Neural cell (in vitro differentiated cells): ENCODE data around the gene NRG2. TPM values are rescaled to one million over a fixed set of nuclear protein-coding genes. Genes with fewer than 3 reads are reported as not detected.

Source experiments
- H2AFZ ChIP-seq: fragments of 200-600, 300-800 bp; sonication (generic), shearing (Covaris generic); 2 replicates; pipeline ENCODE4 v1.6.0; 2014; ENCODE audit warnings: low read depth, mild to moderate bottlenecking, antibody characterized with exemption, low read length, moderate library complexity
- H3F3A ChIP-seq: fragments of 200-600 bp; shearing (Covaris generic); 2 replicates; pipeline ENCODE4 v1.6.1; 2016; ENCODE audit warnings: mild to moderate bottlenecking, moderate library complexity, mixed read lengths, antibody characterized with exemption, low read length; ENCODE audit not compliant: insufficient read depth, poor library complexity, severe bottlenecking
- H3K27ac ChIP-seq: fragments of 200-600, 300-800 bp; sonication (generic), shearing (Covaris generic); 2 replicates; pipeline ENCODE4 v1.5.1; 2014; ENCODE audit warnings: mild to moderate bottlenecking, low read length, moderate library complexity
- H3K27me3 ChIP-seq: fragments of 300-800, 200-600 bp; sonication (generic), shearing (Covaris generic); 2 replicates; pipeline ENCODE4 v1.6.0; 2014; ENCODE audit warnings: mild to moderate bottlenecking, low read depth, low read length, moderate library complexity; ENCODE audit not compliant: insufficient read depth
- H3K36me3 ChIP-seq: fragments of 300-800, 200-600 bp; sonication (generic), shearing (Covaris generic); 2 replicates; pipeline ENCODE4 v1.5.1; 2014; ENCODE audit warnings: mild to moderate bottlenecking, antibody characterized with exemption, low read length, moderate library complexity; ENCODE audit not compliant: insufficient read depth
- H3K4me2 ChIP-seq: fragments of 300-800, 200-600 bp; sonication (generic), shearing (Covaris generic); 2 replicates; pipeline ENCODE4 v1.6.0; 2014; ENCODE audit warnings: mild to moderate bottlenecking, low read length
- H3K4me3 ChIP-seq: fragments of 300-800, 200-600 bp; sonication (generic), shearing (Covaris generic); 2 replicates; pipeline ENCODE4 v1.5.1; 2014; ENCODE audit warnings: mild to moderate bottlenecking, low read length, moderate library complexity
- H3K79me2 ChIP-seq: fragments of 200-600 bp; shearing (Covaris generic); replicated peaks from 2 replicates; pipeline ENCODE4 v1.6.0; 2014; ENCODE audit warnings: mild to moderate bottlenecking, low read length, moderate library complexity; ENCODE audit not compliant: insufficient read depth
- H3K9ac ChIP-seq: fragments of 300-800, 200-600 bp; sonication (generic), shearing (Covaris generic); 2 replicates; pipeline ENCODE4 v1.6.1; 2016; ENCODE audit warnings: mild to moderate bottlenecking, low read length, mixed read lengths
- H3K9me2 ChIP-seq: fragments of 200-600 bp; shearing (Covaris generic); 2 replicates; pipeline ENCODE4 v1.6.1; 2016; ENCODE audit warnings: mild to moderate bottlenecking, low read length, mixed read lengths; ENCODE audit not compliant: insufficient read depth
- H3K9me3 ChIP-seq: fragments of 200-600, 300-800 bp; sonication (generic), shearing (Covaris generic); 2 replicates; pipeline ENCODE4 v1.6.1; 2016; ENCODE audit warnings: mild to moderate bottlenecking, mixed run types, low read length, moderate library complexity, mixed read lengths
- H4K20me1 ChIP-seq: fragments of 200-600 bp; shearing (Covaris generic); 2 replicates; pipeline ENCODE4 v1.6.1; 2016; ENCODE audit warnings: mild to moderate bottlenecking, mixed run types; ENCODE audit not compliant: insufficient read depth
- EP300 ChIP-seq: fragments of 450-650 bp; conservative IDR thresholded peaks from 2 replicates; pipeline ENCODE4 v1.6.1; 2014; ENCODE audit warnings: antibody characterized with exemption, mild to moderate bottlenecking, moderate library complexity; ENCODE audit not compliant: poor library complexity, severe bottlenecking
- EZH2 ChIP-seq: fragments of 200-600, 300-800 bp; shearing (Covaris generic), sonication (generic); IDR thresholded peaks from 2 replicates; pipeline ENCODE4 v1.6.1; 2014; ENCODE audit warnings: antibody characterized with exemption, low read length, borderline replicate concordance, mild to moderate bottlenecking; ENCODE audit not compliant: insufficient read depth, poor library complexity, severe bottlenecking
- MXI1 ChIP-seq: fragments of 450-650 bp; conservative IDR thresholded peaks from 2 replicates; pipeline ENCODE4 v1.6.1; 2014; ENCODE audit warnings: antibody characterized with exemption, mild to moderate bottlenecking; ENCODE audit not compliant: poor library complexity, severe bottlenecking
- POLR2AphosphoS5 ChIP-seq: IDR thresholded peaks from 2 replicates; pipeline ENCODE4 v1.6.1; 2012
- RAD21 ChIP-seq: fragments of 450-650 bp; conservative IDR thresholded peaks from 2 replicates; pipeline ENCODE4 v1.6.1; 2014; ENCODE audit warnings: antibody characterized with exemption, mild to moderate bottlenecking, moderate library complexity
- SMC3 ChIP-seq: fragments of 450-650 bp; conservative IDR thresholded peaks from 2 replicates; pipeline ENCODE4 v1.6.1; 2014; ENCODE audit warnings: antibody characterized with exemption, mild to moderate bottlenecking, moderate library complexity; ENCODE audit not compliant: poor library complexity
- TAF1 ChIP-seq: IDR thresholded peaks from 2 replicates; pipeline ENCODE4 v1.6.1; 2012; ENCODE audit warnings: low read depth
- polyA plus RNA-seq: library from polyadenylated mRNA; depleted of rRNA; stranded (reverse); fragments of >200 nt; gene quantifications from 2 replicates; pipeline ENCODE4 v1.2.3, GENCODE V29; 2014
- TF ChIP-seq, protein P1 (sequence below): fragments of 450-650 bp; IDR thresholded peaks from 2 replicates; pipeline ENCODE4 v1.5.1; 2014; ENCODE audit warnings: antibody characterized with exemption, mild to moderate bottlenecking, moderate library complexity; ENCODE audit not compliant: poor library complexity, severe bottlenecking
- TF ChIP-seq, protein P2 (sequence below): IDR thresholded peaks from 2 replicates; pipeline ENCODE4 v1.6.1; 2012; ENCODE audit warnings: borderline replicate concordance

Gene NRG2
- polyA plus RNA-seq, 1 donor from 2014 or later = 5.4 TPM

DNA sequence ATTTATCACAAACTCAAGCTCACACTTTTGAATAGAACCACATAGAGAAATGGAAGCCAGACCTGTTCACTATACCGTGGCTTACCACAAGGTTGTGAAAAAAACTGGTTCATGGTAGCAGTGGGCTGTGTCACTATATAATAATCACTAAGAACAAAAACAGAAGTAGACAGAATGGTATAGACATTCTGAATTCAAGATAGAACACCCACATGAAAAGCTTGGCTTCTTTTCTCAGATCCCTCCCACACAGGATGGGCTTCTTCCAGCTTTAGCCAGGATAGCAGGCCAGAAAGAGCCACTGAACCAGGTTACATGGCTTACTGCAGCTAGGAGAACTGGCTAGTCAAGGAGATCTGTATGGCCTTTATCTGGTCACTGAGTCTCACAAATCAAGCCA, 6.1 kb upstream of the NRG2 start:
- Histone ChIP-seq H4K20me1 (no peaks in the 10 kb centered on the region), H3K4me2 (no peak overlapping the region), H3K9me2 (no peaks in the 10 kb centered on the region), H3F3A (no peaks in the 10 kb centered on the region), H3K27ac (no peak overlapping the region), H3K9me3 (no peaks in the 10 kb centered on the region), H3K27me3 (peaks cover 17% of the 10 kb centered on the region), H3K9ac (no peak overlapping the region), H2AFZ (no peak overlapping the region), H3K79me2 (no peaks in the 10 kb centered on the region), H3K36me3 (no peaks in the 10 kb centered on the region), H3K4me3 (no peak overlapping the region)
- TF ChIP-seq, protein P1, sequence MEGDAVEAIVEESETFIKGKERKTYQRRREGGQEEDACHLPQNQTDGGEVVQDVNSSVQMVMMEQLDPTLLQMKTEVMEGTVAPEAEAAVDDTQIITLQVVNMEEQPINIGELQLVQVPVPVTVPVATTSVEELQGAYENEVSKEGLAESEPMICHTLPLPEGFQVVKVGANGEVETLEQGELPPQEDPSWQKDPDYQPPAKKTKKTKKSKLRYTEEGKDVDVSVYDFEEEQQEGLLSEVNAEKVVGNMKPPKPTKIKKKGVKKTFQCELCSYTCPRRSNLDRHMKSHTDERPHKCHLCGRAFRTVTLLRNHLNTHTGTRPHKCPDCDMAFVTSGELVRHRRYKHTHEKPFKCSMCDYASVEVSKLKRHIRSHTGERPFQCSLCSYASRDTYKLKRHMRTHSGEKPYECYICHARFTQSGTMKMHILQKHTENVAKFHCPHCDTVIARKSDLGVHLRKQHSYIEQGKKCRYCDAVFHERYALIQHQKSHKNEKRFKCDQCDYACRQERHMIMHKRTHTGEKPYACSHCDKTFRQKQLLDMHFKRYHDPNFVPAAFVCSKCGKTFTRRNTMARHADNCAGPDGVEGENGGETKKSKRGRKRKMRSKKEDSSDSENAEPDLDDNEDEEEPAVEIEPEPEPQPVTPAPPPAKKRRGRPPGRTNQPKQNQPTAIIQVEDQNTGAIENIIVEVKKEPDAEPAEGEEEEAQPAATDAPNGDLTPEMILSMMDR = no peak
- no peak for TF ChIP-seq TAF1
- TF ChIP-seq MXI1 = no peak

DNA sequence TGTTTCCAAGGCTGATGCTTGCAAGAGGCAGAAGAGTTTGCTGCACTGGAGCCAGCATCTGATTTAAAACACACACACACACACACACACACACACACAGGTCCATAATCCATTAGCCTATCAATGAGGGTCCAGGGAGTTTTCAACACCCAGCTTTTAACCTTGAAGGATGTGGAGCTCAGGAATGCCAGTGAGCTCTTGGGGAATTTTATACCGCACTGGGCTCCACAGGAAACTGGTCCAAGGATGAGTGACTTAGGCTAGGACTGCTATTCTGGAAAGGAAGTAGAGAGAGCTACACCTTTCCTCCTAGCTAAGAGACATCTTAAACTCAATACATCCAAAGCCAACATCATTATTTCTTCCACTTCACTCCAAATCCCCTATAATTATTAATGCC, 942 bp upstream of the NRG2 start:
- H3K4me3 ChIP-seq = peak overlapping the region; percentile 89
- H3K9me2 ChIP-seq = no peaks in the 10 kb centered on the region
- H3K27me3 ChIP-seq = peaks cover 28% of the 10 kb centered on the region
- no peaks in the 10 kb centered on the region for H3K79me2 ChIP-seq
- H2AFZ ChIP-seq = no peak overlapping the region
- no peak overlapping the region for H3K4me2 ChIP-seq
- no peaks in the 10 kb centered on the region for H3K36me3 ChIP-seq
- no peaks in the 10 kb centered on the region for H3F3A ChIP-seq
- H3K9me3 ChIP-seq = no peaks in the 10 kb centered on the region
- no peak overlapping the region for H3K9ac ChIP-seq
- TF ChIP-seq EZH2 = no peak
- no peak for TF ChIP-seq MXI1
- no peak for TF ChIP-seq EP300
- TF ChIP-seq, protein P2, sequence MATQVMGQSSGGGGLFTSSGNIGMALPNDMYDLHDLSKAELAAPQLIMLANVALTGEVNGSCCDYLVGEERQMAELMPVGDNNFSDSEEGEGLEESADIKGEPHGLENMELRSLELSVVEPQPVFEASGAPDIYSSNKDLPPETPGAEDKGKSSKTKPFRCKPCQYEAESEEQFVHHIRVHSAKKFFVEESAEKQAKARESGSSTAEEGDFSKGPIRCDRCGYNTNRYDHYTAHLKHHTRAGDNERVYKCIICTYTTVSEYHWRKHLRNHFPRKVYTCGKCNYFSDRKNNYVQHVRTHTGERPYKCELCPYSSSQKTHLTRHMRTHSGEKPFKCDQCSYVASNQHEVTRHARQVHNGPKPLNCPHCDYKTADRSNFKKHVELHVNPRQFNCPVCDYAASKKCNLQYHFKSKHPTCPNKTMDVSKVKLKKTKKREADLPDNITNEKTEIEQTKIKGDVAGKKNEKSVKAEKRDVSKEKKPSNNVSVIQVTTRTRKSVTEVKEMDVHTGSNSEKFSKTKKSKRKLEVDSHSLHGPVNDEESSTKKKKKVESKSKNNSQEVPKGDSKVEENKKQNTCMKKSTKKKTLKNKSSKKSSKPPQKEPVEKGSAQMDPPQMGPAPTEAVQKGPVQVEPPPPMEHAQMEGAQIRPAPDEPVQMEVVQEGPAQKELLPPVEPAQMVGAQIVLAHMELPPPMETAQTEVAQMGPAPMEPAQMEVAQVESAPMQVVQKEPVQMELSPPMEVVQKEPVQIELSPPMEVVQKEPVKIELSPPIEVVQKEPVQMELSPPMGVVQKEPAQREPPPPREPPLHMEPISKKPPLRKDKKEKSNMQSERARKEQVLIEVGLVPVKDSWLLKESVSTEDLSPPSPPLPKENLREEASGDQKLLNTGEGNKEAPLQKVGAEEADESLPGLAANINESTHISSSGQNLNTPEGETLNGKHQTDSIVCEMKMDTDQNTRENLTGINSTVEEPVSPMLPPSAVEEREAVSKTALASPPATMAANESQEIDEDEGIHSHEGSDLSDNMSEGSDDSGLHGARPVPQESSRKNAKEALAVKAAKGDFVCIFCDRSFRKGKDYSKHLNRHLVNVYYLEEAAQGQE = no peak
- TF ChIP-seq SMC3 = no peak
- no peak for TF ChIP-seq RAD21
- TF ChIP-seq POLR2AphosphoS5 = no peak
- TF ChIP-seq TAF1 = no peak
- TF ChIP-seq, protein P1 = no peak
- H4K20me1 ChIP-seq = no peaks in the 10 kb centered on the region
- no peak overlapping the region for H3K27ac ChIP-seq
